ENCODE results near the gene NPM3. TPM values are rescaled to one million over a fixed set of nuclear protein-coding genes. Genes with fewer than 3 reads are reported as not detected.

Gene NPM3
- 31.8 and 35.6 TPM in 2 replicates for polyA plus RNA-seq (2011; rRNA removed)
- 16.1 and 32.7 TPM in 2 replicates for polyA minus RNA-seq (2011; rRNA and poly(A)+ RNA removed)

DNA sequence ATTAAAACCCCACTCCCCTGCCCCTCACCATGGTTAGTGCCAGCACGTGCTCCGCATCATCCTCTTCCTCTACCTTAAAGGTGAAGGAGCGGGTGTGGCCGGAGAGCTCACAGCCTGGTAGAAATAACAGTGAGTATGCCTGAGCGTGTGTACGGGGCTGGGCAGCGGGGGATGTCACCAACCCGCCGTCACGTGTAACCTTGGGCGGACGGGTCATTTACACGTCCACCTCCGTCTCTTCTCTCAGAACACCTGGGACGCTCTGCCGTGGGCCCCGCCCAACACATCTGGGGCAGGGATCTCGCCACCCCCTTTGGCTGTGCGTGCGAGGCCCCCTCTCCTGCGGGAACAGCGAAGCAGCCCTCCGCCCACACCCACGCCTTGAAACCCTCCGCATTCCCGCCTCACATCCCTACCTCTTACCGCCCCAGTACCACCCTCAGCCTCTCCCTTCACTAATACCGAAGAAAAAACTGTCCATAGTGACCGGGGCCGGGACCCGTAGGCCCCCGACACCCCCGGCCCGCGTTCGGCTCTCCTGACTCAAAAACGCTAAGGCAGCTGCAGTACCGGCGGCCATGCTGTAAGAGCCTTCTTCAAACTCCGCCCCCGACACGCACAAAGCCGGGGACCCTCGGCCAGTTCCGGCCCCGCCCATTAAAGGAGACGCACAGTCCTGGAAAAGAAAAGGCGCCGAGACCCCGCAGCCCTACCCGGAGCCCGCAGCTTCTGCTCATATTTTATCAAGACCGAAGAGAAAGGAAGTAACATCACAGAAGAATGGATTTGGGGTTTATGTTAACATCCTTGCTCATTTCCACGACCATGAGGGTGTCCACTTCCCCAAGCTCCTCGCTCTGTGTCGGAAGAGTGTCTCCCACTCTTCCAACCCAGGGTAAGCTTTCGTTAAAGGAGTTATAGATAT lies at the start of gene NPM3:
Gene NPM3, minus strand, starts transcription at position 636 of the 925 bp plus-strand sequence. Its CDS starts 56 bp downstream, at position 580.
- peak; percentile 17 for DNase-seq (ENCODE audit: low read depth)
- Histone ChIP-seq H3K27me3 (ENCODE audit: control insufficient read depth, insufficient read depth, low read length) (no peaks in the 10 kb centered on the region), H3K4me3 (ENCODE audit: low read depth, low read length) (peak within 1 kb of the TSS; percentile 77), H3K36me3 (ENCODE audit: control insufficient read depth, insufficient read depth, low read length) (peaks cover 6% of the 10 kb centered on the region)
- no peak for TF ChIP-seq CTCF (IDR thresholded peaks at IDR 0.05; ENCODE audit: insufficient read depth, low read depth, low read length)
- POLR2A ChIA-PET = no interaction called here
- CTCF ChIA-PET = interaction anchor here (0.8 to 5.9 kb wide), 10 partner anchors 8 to 570 kb away, joined by 3 to 88 read pairs (median 4); no protein-coding TSS in a partner anchor

- no peak overlapping the region for H3K4me3 ChIP-seq (ENCODE audit: low read depth, low read length)
- peaks cover 1% of the 10 kb centered on the region for H3K36me3 ChIP-seq (ENCODE audit: control insufficient read depth, insufficient read depth, low read length)
- CTCF ChIA-PET = interaction anchor here (1.8 to 6.2 kb wide), 3 partner anchors 8 to 176 kb away, joined by 5 to 46 read pairs (median 23); no protein-coding TSS in a partner anchor
- no peak for TF ChIP-seq CTCF (IDR thresholded peaks at IDR 0.05; ENCODE audit: insufficient read depth, low read depth, low read length)
- H3K27me3 ChIP-seq (ENCODE audit: control insufficient read depth, insufficient read depth, low read length) = no peaks in the 10 kb centered on the region
- DNase-seq (ENCODE audit: low read depth) = no peak
- POLR2A ChIA-PET = no interaction called here
Measured at GRCh38 chr10:101832325-101832771, 49.1 kb upstream of the NPM3 start.

- H3K27me3 ChIP-seq (ENCODE audit: control insufficient read depth, insufficient read depth, low read length) = no peaks in the 10 kb centered on the region
- POLR2A ChIA-PET = no interaction called here
- CTCF ChIA-PET = interaction anchor here (1.5 to 6.2 kb wide), 2 partner anchors 9 to 179 kb away, joined by 3 to 23 read pairs; no protein-coding TSS in a partner anchor
Measured at GRCh38 chr10:101831169-101831811, 48.0 kb upstream of the NPM3 start.

GRCh38 chr10:101830322-101831168 lies 47.3 kb upstream of the NPM3 start:
- Histone ChIP-seq H3K4me3 (ENCODE audit: low read depth, low read length) (peak overlapping the region; percentile 45), H3K36me3 (ENCODE audit: control insufficient read depth, insufficient read depth, low read length) (peaks cover 1% of the 10 kb centered on the region), H3K27me3 (ENCODE audit: control insufficient read depth, insufficient read depth, low read length) (no peaks in the 10 kb centered on the region)
- ChIA-PET CTCF (interaction anchor here (1.5 to 6.2 kb wide), 2 partner anchors 10 to 180 kb away, joined by 3 to 23 read pairs; no protein-coding TSS in a partner anchor), POLR2A (no interaction called here)
- TF ChIP-seq CTCF (IDR thresholded peaks at IDR 0.05; ENCODE audit: insufficient read depth, low read depth, low read length) = no peak
- peak; percentile 37 for DNase-seq (ENCODE audit: low read depth)

More at GRCh38 chr10:101831169-101831811, 48.0 kb upstream of the NPM3 start:
- H3K4me3 ChIP-seq (ENCODE audit: low read depth, low read length) = peak overlapping the region; percentile 45
- TF ChIP-seq CTCF (IDR thresholded peaks at IDR 0.05; ENCODE audit: insufficient read depth, low read depth, low read length) = no peak
- no peak for DNase-seq (ENCODE audit: low read depth)
- peaks cover 1% of the 10 kb centered on the region for H3K36me3 ChIP-seq (ENCODE audit: control insufficient read depth, insufficient read depth, low read length)
